ENCODE results near the gene CEP78. TPM values are rescaled to one million over a fixed set of nuclear protein-coding genes. Genes with fewer than 3 reads are reported as not detected.
"Not testable (repeated sequence)": the region's sequence is repeated elsewhere in the genome, so short reads cannot be mapped to it uniquely, and the experiment has no call there.

Gene CEP78
- polyA plus RNA-seq, 1 donor, result 16.0 TPM

DNA sequence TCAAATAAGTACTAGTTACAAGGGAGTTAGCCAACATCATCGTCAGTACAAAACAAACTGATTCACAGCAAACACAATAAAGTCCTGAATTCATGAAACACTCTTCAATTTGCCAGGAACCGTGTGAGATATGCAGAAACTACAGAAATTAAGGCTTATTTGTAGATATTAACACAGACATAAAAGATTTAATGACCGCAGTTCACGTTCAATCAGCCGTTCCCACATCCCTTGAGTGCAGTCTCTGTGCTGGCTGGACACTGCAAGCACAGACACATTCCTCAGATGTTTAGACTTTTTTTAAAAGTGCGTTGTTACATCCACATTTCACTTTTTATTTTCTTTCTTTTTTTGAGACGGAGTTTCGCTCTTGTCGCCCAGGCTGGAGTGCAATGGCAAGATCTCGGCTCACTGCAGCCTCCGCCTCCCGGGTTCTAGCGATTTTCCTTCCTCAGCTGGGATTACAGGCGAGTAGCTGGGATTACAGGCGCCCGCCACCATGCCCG is 566 bp upstream of the CEP78 start:
- DNase-seq (ENCODE audit: low read depth), result no peak

DNA sequence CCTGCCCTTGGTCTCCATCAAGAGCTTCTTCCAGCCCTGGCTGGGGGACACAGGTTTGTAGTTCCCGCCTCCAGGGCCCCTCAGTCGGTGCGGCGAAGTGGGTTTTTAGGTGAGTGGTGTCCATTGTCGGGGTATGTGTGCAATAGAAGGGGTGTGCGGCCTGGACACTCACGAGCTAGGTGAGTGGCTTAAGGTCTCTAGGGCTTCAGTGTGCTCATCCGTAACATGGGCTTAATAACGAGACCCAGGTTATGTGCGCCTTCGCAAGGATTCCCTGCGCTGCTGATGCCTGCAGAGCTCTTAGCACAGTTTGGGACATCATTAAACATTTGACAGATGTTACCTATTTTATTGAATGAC is 656 bp downstream of the CEP78 start:
- DNase-seq (ENCODE audit: low read depth), result no peak

DNA sequence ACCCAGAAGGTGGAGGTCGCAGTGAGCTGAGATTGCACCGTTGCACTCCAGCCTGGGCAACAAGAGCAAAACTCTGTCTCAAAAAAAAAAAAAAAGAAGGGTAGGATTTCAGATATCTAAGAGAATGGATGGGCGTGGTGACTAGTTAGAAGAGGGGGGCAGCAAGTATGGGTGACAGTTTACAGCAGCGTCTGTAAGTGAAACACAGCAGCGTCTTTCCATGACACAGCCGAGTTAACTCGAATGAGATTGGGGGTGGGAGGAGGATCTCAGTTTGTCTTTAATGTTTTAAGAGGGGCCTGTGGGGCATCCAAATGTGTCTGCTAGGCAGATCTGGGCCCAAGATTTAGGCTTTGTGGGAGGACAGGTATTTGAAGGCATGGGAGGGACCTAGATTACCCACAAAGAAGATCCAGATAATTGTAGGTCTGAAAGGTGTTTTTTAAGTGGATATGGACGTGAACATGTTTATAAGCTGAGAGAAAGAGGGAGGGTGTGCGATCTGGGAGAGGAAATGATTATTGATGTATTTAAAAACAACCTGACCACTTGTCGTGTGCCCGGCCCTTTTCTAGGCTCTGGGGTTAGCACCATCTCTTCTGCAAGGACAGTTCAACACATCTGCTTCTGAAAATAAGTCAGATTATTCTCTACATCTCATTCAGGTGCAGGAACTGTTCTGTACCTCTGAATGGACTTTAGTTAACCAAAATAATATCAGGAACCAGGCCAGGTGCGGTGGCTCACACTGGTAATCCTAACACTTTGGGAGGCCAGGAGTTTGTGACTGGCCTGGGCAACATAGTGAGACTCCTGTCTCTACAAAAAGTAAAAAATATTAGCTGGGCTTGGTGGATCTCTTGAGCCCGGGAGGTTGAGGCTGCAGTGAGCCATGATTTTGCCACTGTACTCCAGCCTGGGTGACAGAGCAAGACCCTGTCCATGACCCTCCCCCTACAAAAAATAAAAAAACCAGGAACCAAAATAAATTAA is 2.5 kb downstream of the CEP78 start:
- DNase-seq (ENCODE audit: low read depth), result no peak

DNA sequence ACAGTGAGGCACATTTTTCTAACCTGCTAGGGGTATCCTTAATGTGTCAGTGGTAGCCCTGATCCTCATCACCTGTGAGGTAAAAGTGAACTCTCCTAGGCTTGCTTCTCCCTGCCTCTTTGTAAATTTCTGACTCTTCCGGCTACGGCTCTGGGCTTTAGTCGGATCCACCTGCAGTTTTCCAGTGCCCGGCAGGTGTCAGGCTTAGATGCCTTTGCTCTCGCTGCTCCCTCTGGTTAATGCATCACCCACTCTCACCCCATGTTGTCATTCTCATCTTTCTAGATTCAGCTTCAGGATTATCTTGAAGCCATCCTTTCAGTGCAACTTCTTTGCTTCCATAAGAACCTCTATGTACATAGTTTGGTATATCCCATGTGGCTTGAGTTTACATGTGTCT is 3.6 kb downstream of the CEP78 start:
- DNase-seq (ENCODE audit: low read depth), result no peak

DNA sequence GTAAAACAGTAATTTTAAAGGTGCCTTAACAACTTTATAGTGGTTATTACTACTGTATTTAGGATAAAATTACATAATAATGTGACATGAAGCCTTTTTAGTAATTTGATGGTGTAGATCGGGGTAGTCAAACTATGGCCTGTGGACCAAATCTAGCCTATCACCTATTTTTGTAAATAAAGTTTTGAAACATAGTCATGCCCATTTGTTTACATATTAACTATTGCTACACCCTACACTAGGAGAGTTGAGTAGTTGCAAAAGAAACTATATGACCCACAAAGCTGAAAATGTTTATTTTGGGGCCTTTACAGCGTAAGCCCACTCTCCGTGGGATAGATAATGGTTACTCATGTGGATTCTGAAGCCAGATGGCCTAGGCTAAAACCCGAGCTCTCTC is 6.2 kb downstream of the CEP78 start:
- DNase-seq (ENCODE audit: low read depth), result no peak

DNA sequence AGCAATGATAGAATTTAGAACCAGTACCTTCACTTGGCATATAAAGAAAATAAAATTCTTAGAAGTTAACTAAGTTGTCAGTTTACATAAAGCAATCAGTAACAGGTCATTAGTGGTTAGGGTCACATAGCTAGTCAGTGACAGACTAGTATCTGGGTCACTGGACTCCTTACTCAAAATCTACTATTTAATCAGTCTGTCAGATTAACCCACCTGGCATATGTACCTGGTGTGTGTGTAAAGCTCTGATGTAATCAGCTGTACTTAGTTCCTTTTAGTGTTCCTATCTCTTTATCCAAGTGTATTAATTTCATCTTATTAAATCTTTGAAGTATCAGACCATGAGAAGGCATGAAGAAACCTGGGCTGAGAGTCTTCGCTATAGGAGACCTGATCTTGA is 7.3 kb downstream of the CEP78 start:
- no peak for DNase-seq (ENCODE audit: low read depth)

DNA sequence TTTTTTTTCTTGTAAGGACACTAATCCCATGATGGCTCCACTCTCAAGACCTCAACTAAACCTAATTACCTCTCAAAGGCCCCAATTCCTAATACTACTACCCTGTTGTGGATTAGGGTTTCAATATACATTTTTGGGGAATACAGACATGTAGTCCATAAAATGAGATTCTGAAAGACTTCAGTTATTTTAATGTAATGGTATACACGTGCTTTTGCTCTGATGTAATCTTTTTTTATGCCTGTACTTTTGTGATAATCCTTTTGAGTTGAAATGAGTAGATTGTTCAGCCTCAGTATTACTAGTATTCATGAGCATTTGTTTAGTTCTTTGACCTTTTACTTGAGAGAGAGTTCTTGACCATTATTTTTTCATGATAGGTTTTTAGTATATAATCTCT is 9.5 kb downstream of the CEP78 start:
- DNase-seq (ENCODE audit: low read depth), result no peak

DNA sequence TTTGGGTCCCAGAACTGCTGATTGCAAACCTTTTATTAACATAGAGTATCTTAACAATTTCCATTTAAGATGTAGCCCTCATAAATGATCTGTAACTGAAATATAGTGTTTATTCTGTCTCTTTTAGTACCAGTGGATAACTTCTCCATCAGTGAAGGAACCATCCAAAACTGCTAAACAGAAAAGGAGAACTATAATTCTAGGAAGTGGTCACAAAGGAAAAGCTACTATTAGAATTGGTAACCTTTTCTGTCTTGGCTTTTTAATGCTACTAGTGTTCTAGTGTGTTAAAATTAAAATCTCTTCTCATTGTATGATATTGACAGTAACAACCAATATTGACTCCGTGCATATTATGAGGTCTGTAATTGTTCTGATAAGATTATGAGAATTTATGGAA is 12.8 kb downstream of the CEP78 start:
- no peak for DNase-seq (ENCODE audit: low read depth)

DNA sequence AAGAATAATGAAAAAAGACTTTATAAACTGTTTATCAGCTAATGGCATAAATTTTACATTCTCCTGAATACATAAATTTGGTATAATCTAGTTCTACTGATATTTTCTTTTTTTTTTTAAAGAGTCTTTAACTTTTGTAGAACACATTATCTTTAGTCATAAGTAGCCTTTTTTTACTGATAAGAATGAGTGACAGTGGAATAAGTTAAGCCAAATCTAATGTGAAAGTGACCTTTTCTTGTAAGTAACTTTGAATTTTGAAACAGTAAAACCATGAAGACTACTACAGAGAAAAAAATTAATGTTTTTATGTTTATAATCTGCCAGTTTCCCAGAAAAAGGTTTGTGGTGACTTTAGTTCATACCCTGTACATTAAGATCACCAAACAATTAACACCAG is 13.7 kb downstream of the CEP78 start:
- no peak for DNase-seq (ENCODE audit: low read depth)

DNA sequence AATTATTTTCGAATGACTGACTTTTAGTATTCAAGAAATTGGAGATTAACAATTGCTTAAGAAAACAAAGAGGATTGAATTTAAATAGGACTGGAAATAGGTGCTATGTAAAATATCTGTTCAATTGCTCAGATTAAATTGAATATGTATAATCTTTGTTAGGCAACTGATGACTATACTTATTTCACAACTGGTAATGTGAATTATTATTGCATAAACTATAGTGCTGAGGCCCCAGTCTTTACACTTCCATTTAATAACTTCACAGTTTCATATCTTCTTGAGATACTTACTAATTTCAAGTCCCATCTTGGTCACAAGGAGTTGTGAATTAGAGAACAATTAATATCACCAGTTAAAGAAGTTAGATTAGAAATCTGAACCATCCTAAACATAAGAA is 16.7 kb downstream of the CEP78 start:
- no peak for DNase-seq (ENCODE audit: low read depth)

DNA sequence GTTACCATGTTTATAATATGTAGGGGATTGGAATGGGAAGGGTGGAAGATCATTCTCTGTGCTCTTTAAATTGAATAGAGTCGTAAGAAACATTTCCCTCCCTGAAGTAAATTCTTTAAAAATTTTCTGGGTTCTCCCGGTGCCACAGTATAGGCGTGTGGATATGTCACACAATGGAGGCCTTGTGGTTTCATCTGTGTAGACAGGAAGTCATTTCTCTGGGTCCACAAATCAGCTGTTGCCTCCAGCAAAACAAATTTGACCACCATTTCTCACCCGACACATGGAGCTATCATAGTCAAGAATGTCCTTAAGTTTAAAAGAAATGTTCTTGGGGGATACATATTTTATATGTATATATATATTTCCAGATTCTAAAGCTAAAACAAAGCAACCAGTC is 17.4 kb downstream of the CEP78 start:
- DNase-seq (ENCODE audit: low read depth), result no peak

DNA sequence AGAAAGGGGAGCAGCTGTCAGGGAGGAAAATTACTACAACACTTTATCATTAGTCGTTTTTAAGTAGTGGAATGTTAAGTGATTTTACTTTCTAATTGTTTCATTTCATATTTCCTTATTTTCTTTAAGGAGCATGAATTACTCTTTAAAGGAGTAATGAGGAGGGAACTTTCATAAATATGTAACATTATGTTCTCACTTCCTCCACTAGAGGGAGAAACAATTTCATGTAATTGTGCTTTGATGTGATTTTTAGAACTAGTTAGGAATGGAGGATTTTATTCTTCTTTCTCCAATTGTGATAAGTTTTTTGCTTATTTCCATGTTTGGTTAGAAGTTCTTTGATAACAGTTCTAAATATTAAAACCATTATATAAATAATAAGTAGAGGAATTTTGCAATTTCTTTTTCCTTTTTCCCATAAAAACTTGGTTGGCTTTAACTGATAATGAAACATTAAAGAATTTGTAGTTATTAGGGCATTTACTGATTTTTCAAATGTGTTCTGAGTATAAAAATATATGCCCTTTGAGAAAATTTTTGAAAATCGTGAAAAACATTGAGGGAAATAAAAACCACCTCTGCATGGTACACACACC is 25.6 kb downstream of the CEP78 start:
- peak; percentile 19 for DNase-seq (ENCODE audit: low read depth)

DNA sequence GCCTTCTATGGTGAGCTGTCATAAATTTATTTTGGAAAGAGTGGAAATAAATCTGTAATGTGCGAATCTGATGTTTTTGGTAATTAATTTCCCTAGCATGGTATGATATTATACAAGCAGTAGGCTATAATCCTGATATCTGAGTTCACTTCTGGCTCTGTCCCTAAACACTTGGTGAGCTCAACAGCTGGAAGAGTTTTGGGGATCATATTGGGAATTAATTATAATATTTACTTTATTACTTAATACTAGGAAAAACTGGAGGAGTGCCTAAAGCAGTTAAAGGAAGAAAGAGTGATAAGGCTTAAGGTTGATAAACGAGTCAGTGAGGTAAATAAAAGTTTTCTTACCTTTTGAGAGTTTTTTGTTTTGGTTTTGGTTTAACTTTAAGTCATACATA is 26.8 kb downstream of the CEP78 start:
- DNase-seq (ENCODE audit: low read depth), result no peak

DNA sequence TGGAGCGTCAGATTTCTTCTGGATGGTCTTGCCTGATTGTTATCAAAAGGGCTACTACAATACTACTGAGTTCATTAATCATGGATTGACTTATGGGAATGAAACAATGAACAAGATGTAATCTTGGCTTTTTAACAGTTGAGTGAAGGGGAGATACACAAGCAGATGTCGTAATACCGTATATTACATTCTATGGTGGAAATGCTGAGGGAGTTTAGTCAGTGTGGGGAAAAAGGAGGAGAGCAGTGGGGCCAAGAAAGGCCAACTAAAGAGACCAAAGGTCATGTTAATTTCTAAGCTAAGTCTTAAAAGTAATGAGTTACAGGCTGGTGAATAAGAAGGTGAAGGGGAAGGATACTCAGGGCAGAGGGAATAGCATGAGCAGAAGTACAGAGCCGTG is 32.0 kb downstream of the CEP78 start:
- DNase-seq (ENCODE audit: low read depth), result no peak

DNA sequence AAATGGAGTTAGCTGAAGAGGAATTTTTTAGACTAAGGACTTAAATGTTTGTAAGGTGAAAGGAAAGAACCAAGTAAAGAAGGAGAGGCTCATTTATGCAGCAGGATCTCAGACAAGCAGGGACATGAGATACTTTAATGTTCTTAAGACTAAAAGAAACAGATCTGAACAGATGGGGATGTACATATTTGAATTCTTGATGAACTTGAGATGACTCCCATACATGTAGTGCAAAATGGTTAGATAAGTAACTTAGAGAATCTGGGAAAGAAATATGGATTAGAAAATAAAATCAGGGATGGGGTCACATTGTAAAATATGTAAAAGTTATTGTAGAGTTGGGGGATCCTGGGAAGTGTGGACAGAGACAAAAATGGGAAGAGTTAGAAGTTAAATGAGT is 33.9 kb downstream of the CEP78 start:
- no peak for DNase-seq (ENCODE audit: low read depth)

DNA sequence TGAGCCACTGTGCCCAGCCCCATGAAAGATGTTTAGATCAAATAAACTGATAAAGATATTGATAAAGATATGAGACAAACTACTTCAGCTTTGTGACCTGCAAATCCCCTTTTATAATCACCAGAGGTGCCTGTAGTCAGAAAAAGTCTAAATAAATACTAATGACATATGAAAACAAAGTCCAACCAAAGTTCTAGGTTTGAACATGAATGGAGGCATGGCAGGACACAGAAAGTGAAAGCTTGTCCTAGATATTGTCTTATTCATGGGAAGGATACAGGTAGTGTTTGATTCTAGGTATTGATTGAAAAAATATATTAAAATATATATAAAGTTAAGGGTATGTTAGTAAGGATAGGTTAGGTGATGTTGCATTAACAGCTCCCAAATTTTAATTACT is 36.4 kb downstream of the CEP78 start:
- no peak for DNase-seq (ENCODE audit: low read depth)

DNA sequence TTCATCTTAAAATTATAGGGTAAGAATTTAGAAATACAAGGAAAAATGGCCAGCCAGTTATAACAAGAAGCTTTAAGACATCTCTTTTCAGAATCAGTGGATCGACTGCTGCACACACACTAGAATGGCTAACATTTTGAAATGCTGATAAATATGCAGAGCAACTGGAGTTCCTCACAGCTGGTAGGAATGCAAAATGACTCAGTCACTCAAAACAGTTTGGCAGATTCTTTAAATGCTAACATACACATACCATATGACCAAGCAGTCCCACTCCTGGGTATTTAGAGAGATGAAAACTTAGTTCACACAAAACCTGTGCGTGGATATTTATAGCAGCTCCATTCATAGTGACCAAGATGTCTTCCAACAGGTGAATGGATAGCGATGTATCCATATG is 37.9 kb downstream of the CEP78 start:
- DNase-seq (ENCODE audit: low read depth), result no peak

DNA sequence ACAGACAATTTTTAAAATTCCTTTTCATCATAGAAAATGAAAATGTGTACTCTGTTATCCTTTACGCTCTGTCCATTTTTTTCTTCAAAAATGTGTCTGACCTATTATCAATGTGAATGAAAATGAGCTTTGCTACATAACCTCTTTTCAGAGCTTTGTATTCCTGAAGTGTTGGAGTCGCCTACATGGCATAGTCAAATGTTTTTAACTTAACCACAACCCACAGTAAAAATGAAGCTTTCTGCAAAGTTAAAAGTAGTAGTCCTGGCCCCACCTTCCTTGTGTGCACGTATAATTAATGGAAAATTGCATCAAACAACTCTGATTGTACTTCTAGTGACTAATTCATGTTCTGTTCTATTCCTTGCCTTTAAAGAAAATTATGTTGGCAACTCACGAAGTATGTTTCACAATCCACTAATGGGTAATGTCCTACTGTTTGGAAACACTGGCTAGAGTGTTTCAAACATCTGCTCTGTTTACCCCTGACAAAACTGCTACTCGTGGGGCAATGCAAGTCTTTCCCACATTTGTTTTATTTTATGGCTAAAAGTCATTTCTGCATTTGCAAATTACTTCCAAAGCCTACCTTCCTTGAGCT is 42.4 kb downstream of the CEP78 start:
- no peak for DNase-seq (ENCODE audit: low read depth)

DNA sequence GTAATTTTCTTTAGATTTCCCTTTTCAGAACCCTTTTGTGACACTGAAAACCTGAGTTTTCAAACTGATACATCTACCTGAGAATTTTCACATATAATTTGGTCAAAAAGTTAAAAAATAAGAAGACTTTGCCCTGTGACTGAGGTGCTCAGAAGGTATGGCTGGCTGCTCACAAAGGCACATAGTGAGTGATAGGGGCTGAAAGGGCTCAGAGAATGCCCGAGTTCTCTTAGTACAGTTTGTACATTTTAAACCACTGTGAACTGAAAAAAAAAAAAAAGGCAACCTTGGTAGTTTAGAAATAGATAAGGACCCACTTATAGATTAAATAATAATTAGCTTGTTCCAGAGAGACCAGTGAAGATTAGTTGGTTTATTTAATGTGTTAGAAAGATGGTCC is 42.9 kb downstream of the CEP78 start:
- DNase-seq (ENCODE audit: low read depth), result no peak

DNA sequence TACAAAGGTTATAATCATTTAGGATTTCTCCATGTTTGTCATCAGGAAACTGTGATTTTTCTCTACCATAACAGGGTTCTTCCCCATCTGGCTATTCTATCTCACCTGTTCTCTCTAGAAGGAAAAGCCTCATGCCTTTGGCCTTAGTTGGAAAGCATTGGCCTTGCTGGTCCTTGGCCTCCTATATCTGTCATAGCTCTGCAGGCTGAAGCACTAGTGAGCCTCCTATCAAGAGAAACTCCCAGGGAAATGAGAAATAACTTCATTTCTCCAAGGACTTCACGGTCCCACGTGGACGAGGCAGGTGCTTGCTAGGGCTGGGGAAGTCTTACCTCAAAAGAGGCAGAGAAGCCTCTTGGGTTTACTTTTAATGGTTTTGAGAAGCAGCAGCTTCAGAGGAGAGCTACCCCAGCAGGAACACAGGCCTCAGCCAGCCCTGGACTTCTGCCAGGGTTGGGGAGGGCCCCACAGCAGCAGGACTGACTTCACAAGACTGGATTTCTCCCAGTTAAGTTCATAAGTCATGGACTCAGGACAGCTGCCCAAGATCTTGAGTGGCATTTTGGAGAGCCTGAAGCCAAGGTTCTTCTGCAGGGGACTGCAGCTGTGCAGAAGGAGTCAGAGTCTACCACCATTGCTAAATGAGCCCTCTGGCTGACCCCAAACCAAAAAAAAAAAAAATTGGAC is 45.2 kb downstream of the CEP78 start:
- peak; percentile 68 for DNase-seq (ENCODE audit: low read depth)

DNA sequence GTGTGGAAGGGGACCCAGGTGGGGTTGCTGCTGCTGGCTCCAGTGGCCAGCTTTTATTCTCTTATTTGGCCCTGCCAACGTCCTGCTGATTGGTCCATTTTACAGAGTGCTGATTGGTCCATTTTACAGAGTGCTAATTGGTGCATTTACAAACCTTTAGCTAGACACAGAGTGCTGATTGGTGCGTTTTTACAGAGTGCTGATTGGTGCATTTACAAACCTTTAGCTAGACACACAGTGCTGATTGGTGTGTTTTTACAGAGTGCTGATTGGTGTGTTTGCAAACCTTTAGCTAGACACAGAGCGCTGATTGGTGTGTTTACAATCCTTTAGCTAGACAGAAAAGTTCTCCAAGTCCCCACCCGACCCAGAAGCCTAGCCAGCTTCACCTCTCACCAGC is 48.3 kb downstream of the CEP78 start:
- not testable (repeated sequence) for DNase-seq (ENCODE audit: low read depth)

DNA sequence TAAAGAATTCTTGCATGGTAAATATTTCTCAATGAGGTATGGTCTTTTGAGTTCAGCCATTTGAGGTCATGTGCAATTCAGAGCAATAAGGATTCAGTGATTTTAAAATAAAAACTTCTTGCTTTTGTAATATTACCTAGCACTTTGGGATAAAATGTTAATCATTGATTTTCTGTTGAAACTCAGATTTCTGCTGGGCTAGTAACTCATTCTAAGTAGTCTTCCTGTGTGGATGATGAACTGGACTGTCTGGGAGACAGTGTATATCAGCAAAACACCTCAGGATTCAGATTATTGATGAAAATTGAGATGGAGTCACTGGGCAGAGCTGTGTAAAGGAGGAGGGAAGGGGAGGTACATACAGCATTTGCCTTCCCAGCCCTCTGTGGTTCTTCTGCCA is 50.2 kb downstream of the CEP78 start:
- DNase-seq (ENCODE audit: low read depth), result no peak

All from forelimb muscle (tissue), 1 donor.